ENCODE results near the gene PDE4A.

PDE4A gene

DNA sequence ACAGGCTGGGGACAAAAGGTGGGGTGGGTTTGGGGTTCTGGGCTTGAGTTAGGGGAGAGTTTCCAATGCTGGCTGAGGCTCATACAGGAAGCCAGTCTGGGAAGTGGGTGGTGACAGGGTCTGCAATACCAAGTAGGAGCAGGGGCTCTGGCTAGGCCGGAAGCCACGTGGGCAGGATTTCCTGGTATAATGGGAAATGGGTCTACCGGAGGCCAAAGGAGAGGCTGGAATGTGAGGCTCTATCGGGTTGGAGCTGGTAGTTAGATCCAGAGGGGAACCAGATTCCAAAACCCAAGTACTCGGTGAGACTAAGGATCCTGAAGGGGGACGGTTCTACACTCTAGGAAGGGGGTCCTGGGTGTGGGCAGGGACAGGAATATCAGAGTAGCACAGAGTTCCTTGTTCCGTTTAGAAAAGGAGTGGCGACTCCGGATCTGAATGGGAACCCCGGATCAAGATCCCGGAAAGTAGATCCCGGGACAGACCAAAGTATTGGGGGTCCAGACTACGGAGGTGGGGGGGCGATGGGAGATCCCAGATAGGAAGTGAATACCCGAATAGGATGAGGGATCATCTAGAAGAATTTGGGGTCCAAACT is 17.8 kb upstream of the PDE4A start:
- Histone ChIP-seq H4K12ac (ENCODE audit: low read depth, low read length) (no peak overlapping the region), H4K91ac (ENCODE audit: low read depth, low read length) (peak overlapping the region; percentile 31), H3K9me3 (ENCODE audit: insufficient read depth, low read depth, low read length) (no peaks in the 10 kb centered on the region), H3K4ac (ENCODE audit: low read depth, low read length) (peak overlapping the region; percentile 88), H3K23ac (ENCODE audit: low read length) (no peak overlapping the region), H2BK5ac (ENCODE audit: low read depth, low read length, poor library complexity) (peak overlapping the region; percentile 7), H3K14ac (ENCODE audit: low read length) (peak overlapping the region; percentile 30), H3K4me3 (ENCODE audit: low read depth, low read length) (peak overlapping the region; percentile 94), H2BK120ac (ENCODE audit: insufficient read depth, low read length, poor library complexity) (no peak overlapping the region), H4K8ac (ENCODE audit: low read depth, low read length) (peak overlapping the region; percentile 50), H3K79me1 (ENCODE audit: low read length) (peaks cover 6% of the 10 kb centered on the region), H3K27me3 (ENCODE audit: insufficient read depth, low read length) (peaks cover 12% of the 10 kb centered on the region), H2AFZ (ENCODE audit: insufficient read depth, low read length, poor library complexity) (peak overlapping the region; percentile 41), H3K4me1 (ENCODE audit: control insufficient read depth in 1 of 2, insufficient read depth in 2 of 2, low read length in 2 of 2) (peaks cover 4 to 13% of the 10 kb centered on the region in 2 experiments), H3K9ac (ENCODE audit: low read length) (peak overlapping the region; percentile 85), H2AK5ac (ENCODE audit: low read length) (peak overlapping the region; percentile 28), H3K27ac (ENCODE audit: low read depth, low read length) (no peak overlapping the region), H3K36me3 (ENCODE audit: control insufficient read depth in 1 of 2, insufficient read depth in 2 of 2, low read length in 2 of 2) (peaks cover 11 to 25% of the 10 kb centered on the region in 2 experiments), H3K4me2 (ENCODE audit: low read length) (peak overlapping the region; percentile 100), H3K18ac (ENCODE audit: low read length) (peak overlapping the region; percentile 32), H2BK12ac (ENCODE audit: low read length) (no peak overlapping the region), H3K79me2 (ENCODE audit: control insufficient read depth, insufficient read depth, low read length, poor library complexity) (peaks cover 12% of the 10 kb centered on the region)
- peak in 1 of 2 donors; percentile 53 for DNase-seq
- no CpG with 5 or more reads among the region's 15 CpGs for WGBS (ENCODE audit: extremely low coverage, insufficient coverage, insufficient read length)

DNA sequence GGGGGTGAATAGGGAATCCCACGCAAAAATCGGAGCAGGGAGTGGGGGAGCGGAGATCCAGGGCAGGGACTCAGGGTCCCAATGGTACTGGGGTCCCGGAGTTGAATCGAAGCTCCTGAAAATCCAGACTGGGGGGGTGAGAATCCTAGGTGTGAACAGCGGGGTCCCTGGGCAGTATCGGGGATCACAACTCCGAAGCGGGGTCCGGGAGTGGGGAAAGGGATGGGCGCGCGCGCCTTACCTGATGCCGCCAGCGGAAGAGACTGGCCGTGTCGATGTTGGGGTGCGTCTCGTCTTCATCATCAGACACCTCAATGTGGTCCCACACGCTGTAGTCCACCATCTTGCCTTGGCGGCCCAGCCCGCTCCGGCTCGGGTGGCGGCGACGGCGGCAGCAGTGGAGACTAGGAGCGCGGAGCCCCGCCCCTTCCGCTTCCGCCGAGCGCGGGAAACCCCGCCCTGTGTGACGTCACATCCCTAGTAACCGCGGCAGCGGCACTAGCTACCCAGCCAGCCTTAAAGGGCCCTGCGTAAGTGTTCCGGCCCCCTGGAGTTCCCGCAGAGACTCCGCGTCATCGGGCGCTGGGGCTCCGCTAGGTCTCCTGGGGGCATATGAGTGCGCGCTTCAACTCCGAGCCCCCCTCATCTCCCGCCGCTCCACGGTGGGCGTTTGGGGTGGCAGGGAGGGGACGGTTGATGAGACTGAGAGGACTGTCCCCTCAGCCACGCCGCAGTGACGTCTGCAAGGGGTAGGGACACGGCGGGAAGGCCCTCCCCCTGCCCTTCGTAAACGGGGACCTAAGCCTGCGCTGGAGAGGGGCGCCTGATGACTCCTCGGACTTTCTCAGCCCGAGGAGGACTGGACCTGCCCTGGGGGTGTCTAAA is 17.0 kb upstream of the PDE4A start, which contains the start of gene CDC37:
Gene CDC37, minus strand, starts transcription at position 406 of the 885 bp plus-strand sequence. Its CDS starts 63 bp downstream, at position 343.
- no peak within 1 kb of the TSS for H3K23ac ChIP-seq (ENCODE audit: low read length)
- peak within 1 kb of the TSS; percentile 80 for H2BK120ac ChIP-seq (ENCODE audit: insufficient read depth, low read length, poor library complexity)
- H3K27ac ChIP-seq (ENCODE audit: low read depth, low read length): no peak within 1 kb of the TSS
- H3K4ac ChIP-seq (ENCODE audit: low read depth, low read length): peak within 1 kb of the TSS; percentile 88
- H4K8ac ChIP-seq (ENCODE audit: low read depth, low read length): peak within 1 kb of the TSS; percentile 82
- H3K4me3 ChIP-seq (ENCODE audit: low read depth, low read length): peak within 1 kb of the TSS; percentile 94
- peak within 1 kb of the TSS; percentile 35 for H4K12ac ChIP-seq (ENCODE audit: low read depth, low read length)
- no peaks in the 10 kb centered on the region for H3K9me3 ChIP-seq (ENCODE audit: insufficient read depth, low read depth, low read length)
- H3K79me2 ChIP-seq (ENCODE audit: control insufficient read depth, insufficient read depth, low read length, poor library complexity): peaks cover 12% of the 10 kb centered on the region
- peaks cover 4 to 13% of the 10 kb centered on the region in 2 experiments for H3K4me1 ChIP-seq (ENCODE audit: control insufficient read depth in 1 of 2, insufficient read depth in 2 of 2, low read length in 2 of 2)
- peaks cover 6% of the 10 kb centered on the region for H3K79me1 ChIP-seq (ENCODE audit: low read length)
- peaks cover 12% of the 10 kb centered on the region for H3K27me3 ChIP-seq (ENCODE audit: insufficient read depth, low read length)
- peak within 1 kb of the TSS; percentile 41 for H4K91ac ChIP-seq (ENCODE audit: low read depth, low read length)
- peak within 1 kb of the TSS; percentile 36 for H3K14ac ChIP-seq (ENCODE audit: low read length)
- peak within 1 kb of the TSS; percentile 85 for H3K9ac ChIP-seq (ENCODE audit: low read length)
- peak within 1 kb of the TSS; percentile 83 for H2AFZ ChIP-seq (ENCODE audit: insufficient read depth, low read length, poor library complexity)
- H3K18ac ChIP-seq (ENCODE audit: low read length): peak within 1 kb of the TSS; percentile 34
- peak within 1 kb of the TSS; percentile 18 for H2BK5ac ChIP-seq (ENCODE audit: low read depth, low read length, poor library complexity)
- peak within 1 kb of the TSS; percentile 100 for H3K4me2 ChIP-seq (ENCODE audit: low read length)
- H2BK12ac ChIP-seq (ENCODE audit: low read length): no peak within 1 kb of the TSS
- DNase-seq: peak; percentile 98 to 99
- H2AK5ac ChIP-seq (ENCODE audit: low read length): peak within 1 kb of the TSS; percentile 28
- WGBS (ENCODE audit: extremely low coverage, insufficient coverage, insufficient read length): no CpG with 5 or more reads among the region's 69 CpGs
- peaks cover 5 to 16% of the 10 kb centered on the region in 2 experiments for H3K36me3 ChIP-seq (ENCODE audit: control insufficient read depth in 1 of 2, insufficient read depth in 2 of 2, low read length in 2 of 2)

DNA sequence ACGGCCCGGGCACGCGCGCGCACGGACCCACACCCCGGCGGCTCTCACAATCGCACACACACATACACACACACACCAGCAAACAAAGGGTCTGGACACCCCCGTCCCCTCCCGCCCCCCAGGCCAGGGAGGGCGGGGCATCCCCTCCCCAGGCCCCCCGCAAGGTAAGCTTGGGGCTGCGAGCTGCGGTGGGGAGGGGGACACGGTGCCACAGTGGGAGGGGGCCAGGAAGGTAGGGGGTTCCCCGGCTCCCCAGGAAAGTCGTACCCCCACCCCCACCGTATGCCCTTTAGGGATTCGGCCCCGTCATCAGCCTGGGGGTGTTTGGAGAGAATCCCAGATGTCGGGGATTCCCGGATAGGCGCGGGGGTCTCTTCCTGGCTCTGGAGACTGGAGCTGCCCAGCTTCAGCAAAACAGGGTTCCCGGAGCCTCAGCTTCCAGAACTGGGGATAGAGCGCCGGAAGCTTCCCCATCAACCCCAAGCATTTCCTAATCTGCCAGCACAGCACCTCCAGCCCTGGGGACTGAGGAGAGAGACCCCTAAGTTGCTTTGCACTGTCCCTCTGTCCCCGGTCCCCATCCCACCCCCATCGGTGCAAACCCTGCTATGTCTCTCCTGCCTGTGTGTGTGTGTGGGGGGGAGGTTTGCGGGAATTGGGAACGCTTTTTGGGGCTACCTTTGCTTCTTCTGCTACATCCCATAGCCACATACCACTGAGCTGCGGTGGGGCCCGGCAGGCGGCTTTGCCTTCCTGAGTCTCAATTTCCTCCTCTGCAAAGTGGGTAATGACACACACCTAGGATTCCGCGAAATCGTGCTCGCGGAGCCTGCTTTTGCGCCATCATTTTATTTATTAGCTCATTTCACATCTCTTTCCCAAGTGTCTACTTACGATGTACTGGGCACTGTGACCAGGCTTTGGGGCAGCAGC is 15.2 kb upstream of the PDE4A start:
- peaks cover 0 to 9% of the 10 kb centered on the region in 2 experiments for H3K36me3 ChIP-seq (ENCODE audit: control insufficient read depth in 1 of 2, insufficient read depth in 2 of 2, low read length in 2 of 2)
- no peak overlapping the region for H2BK12ac ChIP-seq (ENCODE audit: low read length)
- H3K4ac ChIP-seq (ENCODE audit: low read depth, low read length): no peak overlapping the region

DNA sequence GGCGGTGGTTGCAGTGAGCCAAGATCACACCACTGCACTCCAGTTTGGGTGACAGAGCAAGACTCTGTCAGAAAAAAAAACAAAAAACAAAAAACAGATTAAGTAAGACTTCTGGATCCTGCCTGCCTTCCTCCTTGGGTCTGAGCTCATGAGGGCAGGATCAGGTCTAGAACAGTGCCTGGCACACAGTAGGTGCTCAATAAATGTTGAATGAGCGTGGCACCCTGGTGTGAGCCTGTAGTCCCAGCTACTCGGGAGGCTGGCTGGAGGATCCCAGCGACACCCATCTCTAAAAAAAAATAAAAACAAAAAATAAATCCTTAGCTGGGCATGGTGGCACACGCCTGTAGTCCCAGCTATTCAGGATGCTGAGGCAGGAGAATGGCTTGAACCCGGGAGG is 14.1 kb upstream of the PDE4A start:
- Histone ChIP-seq H4K91ac (ENCODE audit: low read depth, low read length) (no peak overlapping the region), H3K36me3 (ENCODE audit: control insufficient read depth in 1 of 2, insufficient read depth in 2 of 2, low read length in 2 of 2) (peaks cover 0 to 1% of the 10 kb centered on the region in 2 experiments), H3K4me1 (ENCODE audit: control insufficient read depth in 1 of 2, insufficient read depth in 2 of 2, low read length in 2 of 2) (peaks cover 4 to 13% of the 10 kb centered on the region in 2 experiments), H3K9me3 (ENCODE audit: insufficient read depth, low read depth, low read length) (no peaks in the 10 kb centered on the region), H3K14ac (ENCODE audit: low read length) (no peak overlapping the region), H2BK12ac (ENCODE audit: low read length) (no peak overlapping the region), H3K9ac (ENCODE audit: low read length) (no peak overlapping the region), H3K79me2 (ENCODE audit: control insufficient read depth, insufficient read depth, low read length, poor library complexity) (peaks cover 12% of the 10 kb centered on the region), H2AK5ac (ENCODE audit: low read length) (no peak overlapping the region), H2BK5ac (ENCODE audit: low read depth, low read length, poor library complexity) (no peak overlapping the region), H3K79me1 (ENCODE audit: low read length) (peaks cover 6% of the 10 kb centered on the region), H3K4me2 (ENCODE audit: low read length) (no peak overlapping the region), H3K23ac (ENCODE audit: low read length) (no peak overlapping the region), H3K18ac (ENCODE audit: low read length) (no peak overlapping the region), H2AFZ (ENCODE audit: insufficient read depth, low read length, poor library complexity) (no peak overlapping the region), H4K12ac (ENCODE audit: low read depth, low read length) (no peak overlapping the region), H2BK120ac (ENCODE audit: insufficient read depth, low read length, poor library complexity) (no peak overlapping the region), H3K27ac (ENCODE audit: low read depth, low read length) (no peak overlapping the region), H3K4me3 (ENCODE audit: low read depth, low read length) (no peak overlapping the region), H4K8ac (ENCODE audit: low read depth, low read length) (no peak overlapping the region), H3K4ac (ENCODE audit: low read depth, low read length) (no peak overlapping the region), H3K27me3 (ENCODE audit: insufficient read depth, low read length) (peaks cover 12% of the 10 kb centered on the region)
- DNase-seq: no peak
- no CpG with 5 or more reads among the region's 6 CpGs for WGBS (ENCODE audit: extremely low coverage, insufficient coverage, insufficient read length)

More for the DNA sequence above, 15.2 kb upstream of the PDE4A start:
- H3K9ac ChIP-seq (ENCODE audit: low read length): no peak overlapping the region
- H3K9me3 ChIP-seq (ENCODE audit: insufficient read depth, low read depth, low read length): no peaks in the 10 kb centered on the region
- WGBS (ENCODE audit: extremely low coverage, insufficient coverage, insufficient read length): no CpG with 5 or more reads among the region's 43 CpGs
- H2AFZ ChIP-seq (ENCODE audit: insufficient read depth, low read length, poor library complexity): no peak overlapping the region
- H3K4me1 ChIP-seq (ENCODE audit: control insufficient read depth in 1 of 2, insufficient read depth in 2 of 2, low read length in 2 of 2): peaks cover 4 to 13% of the 10 kb centered on the region in 2 experiments
- H4K8ac ChIP-seq (ENCODE audit: low read depth, low read length): no peak overlapping the region
- no peak for DNase-seq
- no peak overlapping the region for H2AK5ac ChIP-seq (ENCODE audit: low read length)
- peak overlapping the region; percentile 90 for H3K4me3 ChIP-seq (ENCODE audit: low read depth, low read length)
- no peak overlapping the region for H2BK120ac ChIP-seq (ENCODE audit: insufficient read depth, low read length, poor library complexity)
- H4K12ac ChIP-seq (ENCODE audit: low read depth, low read length): no peak overlapping the region
- peaks cover 12% of the 10 kb centered on the region for H3K79me2 ChIP-seq (ENCODE audit: control insufficient read depth, insufficient read depth, low read length, poor library complexity)
- H2BK5ac ChIP-seq (ENCODE audit: low read depth, low read length, poor library complexity): no peak overlapping the region
- H3K18ac ChIP-seq (ENCODE audit: low read length): no peak overlapping the region
- H3K27ac ChIP-seq (ENCODE audit: low read depth, low read length): no peak overlapping the region
- H3K4me2 ChIP-seq (ENCODE audit: low read length): peak overlapping the region; percentile 100
- no peak overlapping the region for H3K23ac ChIP-seq (ENCODE audit: low read length)
- H3K27me3 ChIP-seq (ENCODE audit: insufficient read depth, low read length): peaks cover 12% of the 10 kb centered on the region
- no peak overlapping the region for H4K91ac ChIP-seq (ENCODE audit: low read depth, low read length)
- H3K79me1 ChIP-seq (ENCODE audit: low read length): peaks cover 6% of the 10 kb centered on the region
- no peak overlapping the region for H3K14ac ChIP-seq (ENCODE audit: low read length)
